Measurements from ENCODE around the gene TAS1R1.

DNA sequence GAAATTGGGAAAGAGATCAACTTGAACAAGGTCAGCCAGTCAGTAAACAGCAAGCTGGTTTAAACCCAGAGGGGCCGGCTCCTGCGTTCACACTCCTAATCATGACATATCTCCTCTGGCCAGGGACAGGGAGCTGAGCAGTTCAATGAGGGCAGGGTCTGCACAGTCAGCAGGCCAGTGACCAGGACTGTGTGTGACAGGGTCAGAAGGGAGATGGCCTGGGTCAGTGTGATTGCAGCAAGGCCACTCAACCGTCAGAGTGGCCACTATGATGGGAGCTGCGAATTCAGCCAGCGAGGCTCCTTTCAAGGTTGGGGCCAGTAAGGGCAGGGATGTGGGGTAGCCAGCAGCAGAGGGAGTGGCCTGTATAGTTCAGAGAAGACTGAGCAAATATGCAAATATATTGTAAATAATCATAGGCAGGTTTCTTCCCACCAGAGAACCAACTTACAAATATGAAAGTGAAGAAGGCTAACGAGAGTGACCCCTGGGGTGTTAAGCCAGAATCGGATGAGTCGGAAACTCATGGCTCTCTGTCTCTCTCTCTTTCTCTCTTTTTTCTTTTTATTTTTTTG lies 20.8 kb upstream of the TAS1R1 start:
- TF ChIP-seq, protein P1, sequence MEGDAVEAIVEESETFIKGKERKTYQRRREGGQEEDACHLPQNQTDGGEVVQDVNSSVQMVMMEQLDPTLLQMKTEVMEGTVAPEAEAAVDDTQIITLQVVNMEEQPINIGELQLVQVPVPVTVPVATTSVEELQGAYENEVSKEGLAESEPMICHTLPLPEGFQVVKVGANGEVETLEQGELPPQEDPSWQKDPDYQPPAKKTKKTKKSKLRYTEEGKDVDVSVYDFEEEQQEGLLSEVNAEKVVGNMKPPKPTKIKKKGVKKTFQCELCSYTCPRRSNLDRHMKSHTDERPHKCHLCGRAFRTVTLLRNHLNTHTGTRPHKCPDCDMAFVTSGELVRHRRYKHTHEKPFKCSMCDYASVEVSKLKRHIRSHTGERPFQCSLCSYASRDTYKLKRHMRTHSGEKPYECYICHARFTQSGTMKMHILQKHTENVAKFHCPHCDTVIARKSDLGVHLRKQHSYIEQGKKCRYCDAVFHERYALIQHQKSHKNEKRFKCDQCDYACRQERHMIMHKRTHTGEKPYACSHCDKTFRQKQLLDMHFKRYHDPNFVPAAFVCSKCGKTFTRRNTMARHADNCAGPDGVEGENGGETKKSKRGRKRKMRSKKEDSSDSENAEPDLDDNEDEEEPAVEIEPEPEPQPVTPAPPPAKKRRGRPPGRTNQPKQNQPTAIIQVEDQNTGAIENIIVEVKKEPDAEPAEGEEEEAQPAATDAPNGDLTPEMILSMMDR (IDR thresholded peaks at IDR 0.05) = no peak
- TF ChIP-seq POLR2A (IDR thresholded peaks at IDR 0.05) = no peak

Measured in body of pancreas (tissue), 4 donors.